H9 (cell line): ENCODE measurements around the gene RAB5A. TPM values are rescaled to one million over a fixed set of nuclear protein-coding genes. Genes with fewer than 3 reads are reported as not detected.
A peak's percentile ranks its signal among the peaks of the same experiment; 100 is the strongest.
"Not testable (repeated sequence)": the region's sequence is repeated elsewhere in the genome, so short reads cannot be mapped to it uniquely, and the experiment has no call there.

Source experiments
- DNase-seq: peaks from one replicate; pipeline ENCODE4 v3.0.0-alpha.2; 2017
- H2AFZ ChIP-seq: one replicate; pipeline ENCODE4 v1.6.1; 2013; ENCODE audit warnings: mild to moderate bottlenecking, low read length, control low read depth, moderate library complexity
- H2AK5ac ChIP-seq: 2 replicates; pipeline ENCODE4 v1.6.1; 2013; ENCODE audit warnings: low read length, control low read depth, mixed read lengths; ENCODE audit not compliant: insufficient read length
- H2BK120ac ChIP-seq: one replicate; pipeline ENCODE4 v1.6.1; 2013; ENCODE audit warnings: low read depth, mild to moderate bottlenecking, low read length, control low read depth, inconsistent platforms; ENCODE audit not compliant: poor library complexity, severe bottlenecking
- H2BK12ac ChIP-seq: 2 replicates; pipeline ENCODE4 v1.6.1; 2013; ENCODE audit warnings: low read length, control low read depth, mixed read lengths, low read depth; ENCODE audit not compliant: insufficient read length
- H2BK15ac ChIP-seq: 2 replicates; pipeline ENCODE4 v1.6.1; 2013; ENCODE audit warnings: low read depth, low read length, control low read depth
- H2BK20ac ChIP-seq: one replicate; pipeline ENCODE4 v1.6.1; 2013; ENCODE audit warnings: low read depth, mild to moderate bottlenecking, low read length, control low read depth, inconsistent platforms; ENCODE audit not compliant: poor library complexity, severe bottlenecking
- H2BK5ac ChIP-seq: 2 replicates; pipeline ENCODE4 v1.6.1; 2013; ENCODE audit warnings: low read length, control low read depth, mixed read lengths; ENCODE audit not compliant: insufficient read length
- H3K14ac ChIP-seq: 2 replicates; pipeline ENCODE4 v1.6.1; 2013; ENCODE audit warnings: low read length, control low read depth; ENCODE audit not compliant: insufficient read depth
- H3K18ac ChIP-seq: 2 replicates; pipeline ENCODE4 v1.6.1; 2013; ENCODE audit warnings: low read depth, mild to moderate bottlenecking, mixed read lengths, low read length, control low read depth; ENCODE audit not compliant: insufficient read length
- H3K23ac ChIP-seq: 2 replicates; pipeline ENCODE4 v1.6.1; 2013; ENCODE audit warnings: low read length, control low read depth, mixed read lengths, low read depth; ENCODE audit not compliant: insufficient read length
- H3K23me2 ChIP-seq: 2 replicates; pipeline ENCODE4 v1.6.1; 2013; ENCODE audit warnings: low read depth, mild to moderate bottlenecking, mixed read lengths, low read length, control low read depth; ENCODE audit not compliant: insufficient read length, poor library complexity, severe bottlenecking
- H3K27ac ChIP-seq: 2 replicates; pipeline ENCODE4 v1.5.1; 2013; ENCODE audit warnings: low read length, control low read depth, mixed read lengths, low read depth; ENCODE audit not compliant: insufficient read length
- H3K27me3 ChIP-seq: 2 replicates; pipeline ENCODE4 v1.6.1; 2013; ENCODE audit warnings: low read length, control low read depth, inconsistent platforms; ENCODE audit not compliant: insufficient read depth
- H3K4ac ChIP-seq: 2 replicates; pipeline ENCODE4 v1.6.1; 2013; ENCODE audit warnings: low read depth, mild to moderate bottlenecking, control low read depth, inconsistent platforms, low read length, moderate library complexity
- H3K4me1 ChIP-seq: 2 replicates; pipeline ENCODE4 v1.6.1; 2013; ENCODE audit warnings: low read length, control low read depth, inconsistent platforms; ENCODE audit not compliant: insufficient read depth
- H3K4me2 ChIP-seq: 2 replicates; pipeline ENCODE4 v1.6.1; 2013; ENCODE audit warnings: low read length, control low read depth, mixed read lengths; ENCODE audit not compliant: insufficient read length, insufficient read depth
- H3K56ac ChIP-seq: 2 replicates; pipeline ENCODE4 v1.6.1; 2013; ENCODE audit warnings: low read depth, mild to moderate bottlenecking, mixed read lengths, low read length, control low read depth; ENCODE audit not compliant: insufficient read length
- H3K79me1 ChIP-seq: 2 replicates; pipeline ENCODE4 v1.6.1; 2013; ENCODE audit warnings: low read depth, mild to moderate bottlenecking, moderate library complexity, low read length, control low read depth, inconsistent platforms; ENCODE audit not compliant: insufficient read depth, poor library complexity, severe bottlenecking
- H3K79me2 ChIP-seq: 2 replicates; pipeline ENCODE4 v1.6.1; 2013; ENCODE audit warnings: low read length, control low read depth, inconsistent platforms; ENCODE audit not compliant: insufficient read depth
- H3K9ac ChIP-seq: 2 replicates; pipeline ENCODE4 v1.6.1; 2013; ENCODE audit warnings: low read length, control low read depth, mixed read lengths; ENCODE audit not compliant: insufficient read length; ENCODE audit errors: extremely low read depth
- H3K9me3 ChIP-seq: one replicate; pipeline ENCODE4 v1.6.1; 2013; ENCODE audit warnings: low read depth, low read length, inconsistent platforms; ENCODE audit not compliant: control insufficient read depth
- H3T11ph ChIP-seq: one replicate; pipeline ENCODE4 v1.6.1; 2013; ENCODE audit warnings: mild to moderate bottlenecking, low read length, control low read depth, inconsistent platforms
- H4K20me1 ChIP-seq: one replicate; pipeline ENCODE4 v1.6.1; 2013; ENCODE audit not compliant: control insufficient read depth, insufficient read length, insufficient read depth
- H4K5ac ChIP-seq: 2 replicates; pipeline ENCODE4 v1.6.1; 2013; ENCODE audit warnings: low read depth, mild to moderate bottlenecking, mixed read lengths, low read length, control low read depth; ENCODE audit not compliant: insufficient read length
- H4K8ac ChIP-seq: replicated peaks from 2 replicates; pipeline ENCODE4 v1.6.1; 2013; ENCODE audit warnings: low read length, control low read depth, mixed read lengths, low read depth; ENCODE audit not compliant: insufficient read length
- H4K91ac ChIP-seq: 2 replicates; pipeline ENCODE4 v1.6.1; 2013; ENCODE audit warnings: low read depth, mild to moderate bottlenecking, moderate library complexity, mixed read lengths, low read length, control low read depth; ENCODE audit not compliant: insufficient read length
- H3K27ac Mint-ChIP-seq, 3 experiments: 2 replicates in 2 of 3; 3 replicates in 1 of 3; pipeline ENCODE4 v1.8.0; 2020 to 2021; ENCODE audit warnings: mixed read lengths in 3 of 3, mild to moderate bottlenecking in 1 of 3, moderate library complexity in 1 of 3
- H3K27me3 Mint-ChIP-seq: 2 replicates; pipeline ENCODE4 v1.8.0; 2021; ENCODE audit warnings: low read depth, mild to moderate bottlenecking, moderate library complexity, mixed read lengths
- H3K36me3 Mint-ChIP-seq, 3 experiments: 2 replicates in 2 of 3; 3 replicates in 1 of 3; pipeline ENCODE4 v1.8.0; 2020 to 2021; ENCODE audit warnings: low read depth in 3 of 3, mixed read lengths in 3 of 3; ENCODE audit not compliant: insufficient read depth in 1 of 3
- H3K4me1 Mint-ChIP-seq, 2 experiments: 2 replicates each; pipeline ENCODE4 v1.8.0; 2020; ENCODE audit warnings: mixed read lengths in 2 of 2
- H3K4me3 Mint-ChIP-seq, 2 experiments: 2 replicates in 1 of 2; 3 replicates in 1 of 2; pipeline ENCODE4 v1.8.0; 2020 to 2021; ENCODE audit warnings: mild to moderate bottlenecking in 2 of 2, mixed read lengths in 2 of 2, moderate library complexity in 1 of 2
- H3K9me3 Mint-ChIP-seq, 2 experiments: 2 replicates in 1 of 2; 3 replicates in 1 of 2; pipeline ENCODE4 v1.8.0; 2020; ENCODE audit warnings: mild to moderate bottlenecking in 2 of 2, mixed read lengths in 2 of 2, moderate library complexity in 1 of 2
- CTCF ChIP-seq: fragments of 200-600 bp; sonication (generic); conservative IDR thresholded peaks from 3 replicates; pipeline ENCODE4 v1.8.0; 2021; ENCODE audit warnings: antibody characterized with exemption, mild to moderate bottlenecking
- WGBS: extraction: QIAGEN DNeasy Blood & Tissue Kit; methylation state at CpG from one replicate; pipeline ENCODE4 v1.1.7; 2013; ENCODE audit warnings: missing lambda C conversion rate, low lambda C conversion rate, mixed read lengths; ENCODE audit not compliant: insufficient read length; ENCODE audit errors: extremely low coverage; 5-methylcytosine and 5-hydroxymethylcytosine counted together
- total RNA-seq: library from RNA; stranded (reverse); gene quantifications from 2 replicates; pipeline ENCODE4 v1.2.1, GENCODE V29; 2021

The RAB5A gene
- total RNA-seq, 1 experiment from 2014 or later, result 84.8 TPM

GRCh38 chr3:19954676-19955075 is 7.8 kb downstream of the RAB5A start:
- no peak overlapping the region for H3K27ac ChIP-seq
- DNase-seq, result no peak
- Mint-ChIP-seq H3K27ac (peak overlapping the region in 2 of 3 experiments; percentile 22 to 43; a peak in 2 of 7 replicates), H3K9me3 (no peaks in the 10 kb centered on the region), H3K27me3 (no peaks in the 10 kb centered on the region), H3K36me3 (peaks cover 30 to 70% (median 66%) of the 10 kb centered on the region in 3 experiments), H3K4me1 (peaks cover 9 to 12% of the 10 kb centered on the region in 2 experiments), H3K4me3 (no peak overlapping the region)
- H3K56ac ChIP-seq, result no peak overlapping the region
- no peaks in the 10 kb centered on the region for H3K27me3 ChIP-seq
- H4K20me1 ChIP-seq, result no peaks in the 10 kb centered on the region
- H3K4me1 ChIP-seq, result no peaks in the 10 kb centered on the region; the same call in 1 of the 2 replicates
- no peak overlapping the region for H3T11ph ChIP-seq
- H2AFZ ChIP-seq, result no peak overlapping the region
- H4K8ac ChIP-seq, result no peak overlapping the region
- no peak overlapping the region for H2BK12ac ChIP-seq
- no peak overlapping the region for H3K4me2 ChIP-seq
- no peaks in the 10 kb centered on the region for H3K23me2 ChIP-seq
- H2BK15ac ChIP-seq, result no peak overlapping the region
- no peak overlapping the region for H2BK20ac ChIP-seq
- no peak for TF ChIP-seq CTCF
- WGBS, result no CpG with 5 or more reads among the region's 4 CpGs
- H4K5ac ChIP-seq, result no peak overlapping the region
- H2AK5ac ChIP-seq, result no peak overlapping the region
- H3K14ac ChIP-seq, result no peak overlapping the region
- H3K18ac ChIP-seq, result no peak overlapping the region
- H2BK5ac ChIP-seq, result no peak overlapping the region
- peaks cover 14% of the 10 kb centered on the region for H3K79me1 ChIP-seq
- no peak overlapping the region for H3K4ac ChIP-seq
- H4K91ac ChIP-seq, result no peak overlapping the region
- no peak overlapping the region for H3K9ac ChIP-seq
- H3K9me3 ChIP-seq, result no peaks in the 10 kb centered on the region
- H2BK120ac ChIP-seq, result no peak overlapping the region
- no peak overlapping the region for H3K23ac ChIP-seq
- H3K79me2 ChIP-seq, result peaks cover 45% of the 10 kb centered on the region; the same call in 1 of the 2 replicates

- H3K14ac ChIP-seq, H3K4me1 ChIP-seq, H2AFZ ChIP-seq, H3K4me2 ChIP-seq, H2BK15ac ChIP-seq, H2BK120ac ChIP-seq, H3K4me1 Mint-ChIP-seq, H2BK12ac ChIP-seq, H3K4ac ChIP-seq, H2BK20ac ChIP-seq, H2BK5ac ChIP-seq, H3K23ac ChIP-seq, H3K27me3 ChIP-seq, H2AK5ac ChIP-seq, H3K9ac ChIP-seq, H3K56ac ChIP-seq, H4K5ac ChIP-seq, H3K27me3 Mint-ChIP-seq, H4K91ac ChIP-seq, H3T11ph ChIP-seq, H3K27ac ChIP-seq, H3K9me3 Mint-ChIP-seq, H3K23me2 ChIP-seq, H3K9me3 ChIP-seq, H3K4me3 Mint-ChIP-seq, DNase-seq, H4K20me1 ChIP-seq, H3K27ac Mint-ChIP-seq, H4K8ac ChIP-seq, H3K18ac ChIP-seq: not testable (repeated sequence)
- peaks cover 21 to 68% (median 65%) of the 10 kb centered on the region in 3 experiments; a peak in 6 of 7 replicates for H3K36me3 Mint-ChIP-seq
- Histone ChIP-seq H3K79me1 (peaks cover 14% of the 10 kb centered on the region), H3K79me2 (peaks cover 35% of the 10 kb centered on the region; the same call in 1 of the 2 replicates)
- no CpG with 5 or more reads among the region's 9 CpGs for WGBS
These were observed 10.5 kb downstream of the RAB5A start for GRCh38 chr3:19957354-19957753.
